MM.1S (cell line): Measurements from ENCODE around the gene NSUN6.

ENCODE experiments used
- CTCF ChIP-seq: fragments of 300-600 bp; sonication (generic); IDR thresholded peaks from 2 replicates; pipeline ENCODE4 v1.5.1; 2016; ENCODE audit warnings: antibody characterized with exemption, low read length, mixed read lengths
- EZH2 ChIP-seq: fragments of 300-600 bp; sonication (generic); optimal IDR thresholded peaks from 2 replicates; pipeline ENCODE3; 2017; ENCODE audit warnings: low read depth, mild to moderate bottlenecking, antibody characterized with exemption, low read length, mixed read lengths

- TF ChIP-seq EZH2 (no peak), CTCF (no peak)
These were observed 35.8 kb downstream of the NSUN6 start for GRCh38 chr10:18615618-18616017.
